Mesothelial cell of epicardium (in vitro differentiated cells): ENCODE data around the gene TMOD2. TPM values are rescaled to one million over a fixed set of nuclear protein-coding genes. Genes with fewer than 3 reads are reported as not detected.

Source experiments
- DNase-seq, 2 experiments: peaks; one replicate each; pipeline ENCODE4 v3.0.0; 2021; ENCODE audit warnings: low spot score in 2 of 2; ENCODE audit not compliant: unreplicated experiment in 2 of 2
- H3K27ac Mint-ChIP-seq: 2 replicates; pipeline ENCODE4 v1.8.0; 2021; ENCODE audit warnings: mixed read lengths
- H3K27me3 Mint-ChIP-seq: 2 replicates; pipeline ENCODE4 v1.8.0; 2021; ENCODE audit warnings: low read depth, mixed read lengths
- H3K36me3 Mint-ChIP-seq: 2 replicates; pipeline ENCODE4 v1.8.0; 2021; ENCODE audit warnings: mixed read lengths
- H3K4me1 Mint-ChIP-seq: 2 replicates; pipeline ENCODE4 v1.8.0; 2021; ENCODE audit warnings: mixed read lengths
- H3K4me3 Mint-ChIP-seq: 2 replicates; pipeline ENCODE4 v1.8.0; 2021; ENCODE audit warnings: mild to moderate bottlenecking, moderate library complexity, mixed read lengths
- H3K9me3 Mint-ChIP-seq: 2 replicates; pipeline ENCODE4 v1.8.0; 2021; ENCODE audit warnings: mixed read lengths
- CTCF ChIP-seq: fragments of 200-600 bp; sonication (generic); IDR thresholded peaks from one replicate; pipeline ENCODE4 v1.5.0; 2021; ENCODE audit warnings: antibody characterized with exemption; ENCODE audit not compliant: unreplicated experiment
- total RNA-seq: library from RNA; stranded (reverse); gene quantifications from 3 replicates; pipeline ENCODE4 v1.2.1, GENCODE V29; 2021

TMOD2 gene
- total RNA-seq, 1 donor from 2014 or later = 10.0 TPM

GRCh38 chr15:51736751-51737521 lies 14.5 kb upstream of the TMOD2 start:
- H3K4me1 Mint-ChIP-seq = peaks cover 11% of the 10 kb centered on the region
- no peaks in the 10 kb centered on the region for H3K36me3 Mint-ChIP-seq
- no peak overlapping the region for H3K27ac Mint-ChIP-seq
- no peak for DNase-seq
- no peaks in the 10 kb centered on the region for H3K9me3 Mint-ChIP-seq
- H3K4me3 Mint-ChIP-seq = peak overlapping the region; percentile 67
- TF ChIP-seq CTCF = no peak
- peaks cover 18% of the 10 kb centered on the region for H3K27me3 Mint-ChIP-seq

GRCh38 chr15:51737522-51738305 lies 13.7 kb upstream of the TMOD2 start, which contains the start of gene LYSMD2:
Gene LYSMD2, minus strand, starts transcription at chr15:51737655. Its CDS starts 33 bp downstream, at chr15:51737622.
- Mint-ChIP-seq H3K4me3 (peak within 1 kb of the TSS; percentile 67), H3K27me3 (peaks cover 18% of the 10 kb centered on the region), H3K27ac (no peak within 1 kb of the TSS), H3K4me1 (peaks cover 11% of the 10 kb centered on the region), H3K9me3 (no peaks in the 10 kb centered on the region), H3K36me3 (no peaks in the 10 kb centered on the region)
- DNase-seq = peak in 1 of 2 experiments; percentile 62
- no peak for TF ChIP-seq CTCF

- no peak for DNase-seq
- Mint-ChIP-seq H3K27ac (no peak overlapping the region), H3K36me3 (no peaks in the 10 kb centered on the region), H3K27me3 (peaks cover 19% of the 10 kb centered on the region), H3K4me1 (peaks cover 11% of the 10 kb centered on the region), H3K9me3 (no peaks in the 10 kb centered on the region), H3K4me3 (peak overlapping the region; percentile 63)
- no peak for TF ChIP-seq CTCF
These were observed 12.8 kb upstream of the TMOD2 start for GRCh38 chr15:51738553-51738952.

- H3K4me1 Mint-ChIP-seq = peaks cover 11% of the 10 kb centered on the region
These were observed 12.2 kb upstream of the TMOD2 start for GRCh38 chr15:51739061-51739712.

More at GRCh38 chr15:51739061-51739712, 12.2 kb upstream of the TMOD2 start:
- Mint-ChIP-seq H3K27me3 (peaks cover 25% of the 10 kb centered on the region), H3K9me3 (no peaks in the 10 kb centered on the region), H3K4me3 (no peak overlapping the region), H3K27ac (no peak overlapping the region), H3K36me3 (no peaks in the 10 kb centered on the region)
- no peak for DNase-seq
- no peak for TF ChIP-seq CTCF
